Activated CD8-positive, alpha-beta memory T cell treated with anti-CD3 and anti-CD28 coated beads, Interleukin-2, amount 50 U/mL, for 24 hours (primary cell): ENCODE measurements around the gene DHRS2.

Experiments
- DNase-seq: peaks from one replicate; pipeline ENCODE4 v3.0.0-alpha.2; 2020; ENCODE audit errors: extremely low read depth

The DHRS2 gene

DNA sequence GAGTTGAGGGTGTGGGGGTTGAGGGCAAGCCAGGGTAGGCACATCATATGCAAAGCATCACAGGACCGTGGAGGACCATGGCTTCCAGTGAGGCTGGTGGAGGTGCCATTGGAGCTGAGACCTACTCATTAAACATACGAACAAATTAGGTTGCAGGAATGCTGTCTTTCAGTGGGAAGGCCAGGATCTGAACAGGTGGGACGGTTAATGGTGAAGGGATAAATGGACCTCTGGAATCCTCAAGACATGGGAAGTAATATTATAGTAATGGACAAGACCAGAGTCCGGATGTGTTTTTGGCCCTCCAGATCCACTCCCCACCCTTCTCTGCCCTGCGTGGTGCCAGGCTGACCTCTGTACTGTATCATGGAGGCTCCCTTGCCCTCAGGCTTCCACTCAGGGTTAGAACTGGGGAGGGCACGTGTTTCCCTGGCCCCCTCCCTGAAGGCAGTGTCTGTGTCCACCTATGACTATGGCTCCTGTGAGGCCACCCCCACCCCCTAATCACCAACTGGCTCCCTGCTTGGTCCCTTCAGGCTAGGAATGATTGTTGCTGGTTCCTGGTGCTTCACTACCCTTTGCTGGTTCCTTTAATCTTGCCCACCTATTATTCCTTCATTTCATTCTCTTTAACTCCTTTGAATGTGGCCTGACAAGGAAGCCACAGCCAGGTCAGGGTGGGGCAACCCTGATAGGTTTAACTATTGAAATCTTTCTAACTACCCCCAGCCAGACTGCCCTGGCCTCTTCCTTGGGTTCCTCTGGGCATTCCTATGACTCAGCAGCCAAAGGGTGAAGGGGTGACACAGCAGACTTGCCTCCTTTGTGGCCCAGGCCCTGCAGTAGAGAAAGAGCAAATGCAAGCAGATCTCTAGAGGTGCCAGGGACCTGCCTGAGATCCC is 10.7 kb downstream of the DHRS2 start:
- no peak for DNase-seq

DNA sequence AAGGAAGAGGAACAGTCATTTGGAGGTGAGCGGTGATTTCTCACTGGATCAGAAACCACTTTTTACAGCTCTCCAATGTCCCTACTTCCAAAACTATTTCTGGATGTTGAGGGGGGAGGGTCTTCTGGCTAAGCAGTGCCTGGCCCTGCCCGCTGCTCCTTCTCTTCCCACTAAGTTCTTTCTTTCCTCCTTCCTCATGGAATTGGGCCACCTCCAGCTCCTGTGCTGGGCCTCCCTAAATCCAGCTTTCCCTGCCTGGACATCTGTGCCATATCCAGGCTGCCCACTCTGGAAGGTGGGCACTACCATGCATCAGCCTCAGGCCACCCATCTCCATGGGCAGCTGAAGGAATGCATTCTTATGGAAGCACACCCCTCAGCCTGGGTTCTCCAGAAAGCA is 11.5 kb downstream of the DHRS2 start:
- DNase-seq, result no peak

DNA sequence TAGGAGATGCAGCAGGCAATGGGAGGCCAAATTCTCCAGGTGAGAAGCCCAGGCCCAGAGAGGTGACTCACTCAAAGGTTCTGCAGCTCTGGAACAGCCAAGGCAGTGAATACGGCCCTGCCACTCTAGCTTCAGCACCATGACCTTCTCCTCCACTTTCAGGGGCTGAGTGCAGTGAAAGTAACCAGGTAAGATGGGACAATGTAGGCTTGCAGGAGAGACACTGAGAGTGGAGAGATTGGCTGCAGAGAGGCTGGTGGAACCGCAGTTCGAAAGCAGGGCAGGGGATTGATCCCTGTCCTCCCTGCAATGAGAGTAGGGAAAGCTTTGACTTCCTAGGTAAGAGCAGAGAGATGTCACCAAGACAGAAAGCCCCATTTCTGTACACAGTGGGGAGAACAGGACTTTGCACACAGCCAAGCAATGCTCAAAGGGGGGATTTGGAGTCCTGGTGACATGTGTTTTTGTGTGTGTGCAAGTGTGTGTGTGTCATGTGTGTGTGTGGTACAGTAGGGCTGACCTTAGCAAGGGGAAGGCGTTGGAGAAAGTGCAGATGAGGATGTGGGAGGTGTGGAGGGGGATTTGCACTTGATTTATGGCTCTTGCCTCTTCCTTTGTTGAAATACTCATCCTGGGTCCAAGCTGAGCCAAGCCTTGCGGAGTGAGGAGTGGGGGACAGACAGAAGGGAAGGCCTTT is 12.7 kb downstream of the DHRS2 start:
- DNase-seq, result no peak

DNA sequence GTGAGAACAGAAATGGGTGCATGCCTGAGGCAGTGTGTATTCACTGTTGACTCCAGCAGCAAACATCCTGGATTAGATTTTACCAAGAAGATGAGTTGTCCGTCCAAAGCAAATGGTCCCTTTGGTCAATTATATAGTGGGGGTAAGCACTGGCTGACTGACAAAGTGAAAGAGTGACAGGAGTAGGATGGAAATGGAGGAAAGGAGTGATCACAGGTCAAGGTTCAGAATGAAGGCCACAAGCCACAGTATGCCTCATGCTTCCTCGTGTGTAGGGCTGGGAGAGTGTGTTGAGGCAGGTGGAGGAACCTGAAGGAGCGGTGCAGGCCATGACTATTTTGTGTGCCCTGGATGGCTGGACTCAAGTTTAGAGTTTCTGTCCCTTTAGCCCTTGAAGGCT is 14.3 kb downstream of the DHRS2 start:
- DNase-seq, result no peak

DNA sequence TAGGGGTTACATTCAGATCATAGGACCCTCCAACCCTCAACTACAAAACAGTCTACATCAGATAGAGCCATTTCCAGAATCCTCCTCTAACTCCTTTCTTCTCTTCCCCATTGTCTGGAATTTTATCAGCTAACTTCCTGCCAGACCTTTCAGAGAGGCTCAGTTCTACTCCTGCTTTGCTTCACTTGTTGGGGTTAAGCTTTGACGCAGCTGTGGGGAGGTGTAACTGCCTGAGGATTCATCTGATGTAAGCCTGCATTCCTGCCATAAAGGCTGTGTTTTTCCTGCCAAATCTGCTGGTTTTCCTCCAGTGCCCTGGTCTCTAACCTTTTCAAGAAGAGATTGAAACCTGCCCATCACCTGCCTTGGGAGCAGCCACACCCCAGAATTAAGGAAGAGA is 16.9 kb downstream of the DHRS2 start:
- no peak for DNase-seq

DNA sequence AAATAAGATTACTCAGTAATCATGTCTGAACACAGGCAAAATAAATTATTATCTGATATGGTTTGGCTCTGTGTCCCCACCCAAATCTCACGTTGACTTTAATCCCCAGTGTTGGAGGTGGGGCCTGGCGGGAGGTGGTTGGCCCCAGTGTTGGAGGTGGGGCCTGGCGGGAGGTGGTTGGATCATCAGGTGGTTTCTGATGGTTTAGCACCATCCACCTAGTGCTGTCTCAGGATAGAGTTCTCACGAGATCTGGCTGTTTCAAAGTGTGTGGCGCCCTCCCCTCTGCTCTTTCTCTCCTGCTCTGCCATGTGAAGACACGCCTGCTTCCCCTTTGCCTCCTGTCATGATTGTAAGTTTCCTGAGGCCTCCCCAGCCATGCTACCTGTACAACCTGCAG is 18.1 kb downstream of the DHRS2 start:
- DNase-seq, result no peak

DNA sequence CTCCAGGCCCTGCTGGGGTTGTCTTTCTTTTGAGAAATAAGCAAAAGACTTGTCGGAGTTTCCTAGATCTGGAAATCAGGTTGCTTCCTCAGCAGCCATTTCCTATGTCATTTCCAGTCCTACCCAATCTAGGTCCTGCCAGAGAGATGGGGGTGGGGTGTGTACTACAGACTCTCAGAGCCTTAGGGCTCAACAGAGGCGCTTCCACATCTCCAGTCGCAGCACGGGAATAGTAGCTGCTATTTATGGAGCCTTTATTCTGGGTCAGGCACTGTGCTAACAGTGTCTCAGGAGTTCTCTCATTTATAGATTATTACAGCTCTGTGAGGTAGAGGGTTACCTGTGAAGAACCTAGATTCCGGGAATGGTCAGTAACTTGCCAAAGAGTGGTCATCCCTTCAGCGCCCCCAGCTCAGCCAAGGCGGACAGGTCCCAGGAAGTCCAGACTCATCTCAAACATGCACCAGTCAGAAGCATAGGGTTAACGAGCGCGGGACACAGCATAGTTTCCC is 21.9 kb downstream of the DHRS2 start:
- no peak for DNase-seq

DNA sequence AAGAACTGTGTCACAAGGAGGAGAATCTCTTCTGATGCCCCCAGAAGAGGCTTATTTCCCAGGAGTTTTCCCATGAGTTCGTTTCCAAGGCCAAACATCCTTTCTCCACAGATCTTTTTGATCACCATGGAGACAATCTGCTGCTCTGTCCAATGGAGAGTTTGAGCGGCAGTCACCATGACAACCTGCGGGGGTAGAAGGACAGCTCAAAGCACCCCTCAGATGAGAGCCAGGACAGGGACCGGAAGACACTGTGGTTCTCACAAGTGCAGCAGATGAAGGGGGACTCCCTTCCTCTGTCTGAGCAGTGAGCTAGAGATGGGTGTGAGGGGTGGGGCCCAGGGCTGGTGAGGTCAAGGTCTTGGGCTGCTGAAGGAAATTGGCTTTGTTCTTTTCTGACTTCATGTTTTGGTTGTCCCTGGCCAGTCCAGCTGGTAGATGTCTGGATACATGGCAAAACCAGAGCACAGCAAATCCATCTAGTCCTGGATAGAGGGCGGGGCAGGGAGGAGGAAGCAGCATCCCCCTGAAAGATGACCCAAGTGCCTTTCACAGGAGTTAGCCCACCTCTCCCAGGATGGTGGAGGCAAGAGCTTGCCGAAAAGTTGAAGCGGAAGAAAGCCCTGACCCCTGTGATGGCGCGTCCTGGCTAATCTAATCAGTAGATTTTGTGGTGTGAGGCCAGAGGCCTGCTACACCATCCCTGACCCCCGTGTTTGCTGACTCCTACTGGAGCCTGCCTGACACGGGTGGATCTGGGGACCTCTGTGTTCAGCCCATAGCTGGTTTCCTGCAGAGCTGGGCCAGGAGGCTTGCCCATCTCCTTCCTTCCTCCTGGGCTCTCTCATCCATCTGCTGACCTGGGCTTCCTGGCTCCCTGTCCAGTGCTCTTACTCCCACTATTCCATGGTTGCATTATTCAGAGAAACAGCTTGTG is 24.4 kb downstream of the DHRS2 start:
- DNase-seq, result no peak

DNA sequence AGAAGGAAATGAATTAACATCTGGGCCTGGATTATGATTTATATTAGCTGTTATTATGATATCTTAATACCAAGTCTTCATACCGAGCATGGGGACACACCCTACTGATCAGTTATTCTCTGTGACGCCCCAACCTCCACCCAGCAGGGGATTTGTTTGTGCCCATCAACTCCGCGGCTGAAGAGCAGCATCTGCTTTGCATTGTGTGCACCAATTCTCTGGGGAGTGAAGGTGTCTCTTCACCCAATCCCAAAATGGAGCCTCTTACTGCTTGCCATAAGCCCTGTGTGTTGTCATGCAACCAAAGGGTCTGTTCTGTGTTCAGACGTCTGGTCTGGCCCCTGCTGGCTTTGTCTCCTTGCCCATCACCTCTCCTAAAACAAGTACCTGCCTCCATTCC is 25.4 kb downstream of the DHRS2 start:
- DNase-seq, result no peak

DNA sequence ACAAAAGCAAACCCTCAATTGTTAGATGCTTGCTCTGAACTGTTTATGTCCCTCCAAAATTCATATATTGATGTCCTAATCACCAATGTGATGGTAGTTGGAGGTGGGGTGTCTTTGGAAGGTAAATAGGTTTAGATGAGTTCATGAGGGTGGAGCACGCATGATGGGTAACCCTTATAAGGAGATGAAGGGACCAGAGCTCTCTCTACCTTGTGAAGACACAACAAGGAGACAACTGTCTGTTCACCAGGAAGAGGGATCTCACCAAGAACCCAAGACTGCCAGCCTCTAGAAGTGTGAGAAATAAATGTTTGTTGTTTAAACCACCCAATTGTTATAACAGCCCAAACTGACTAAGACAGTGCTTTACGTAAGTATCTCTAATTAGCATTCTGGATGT is 27.0 kb downstream of the DHRS2 start:
- DNase-seq, result no peak

DNA sequence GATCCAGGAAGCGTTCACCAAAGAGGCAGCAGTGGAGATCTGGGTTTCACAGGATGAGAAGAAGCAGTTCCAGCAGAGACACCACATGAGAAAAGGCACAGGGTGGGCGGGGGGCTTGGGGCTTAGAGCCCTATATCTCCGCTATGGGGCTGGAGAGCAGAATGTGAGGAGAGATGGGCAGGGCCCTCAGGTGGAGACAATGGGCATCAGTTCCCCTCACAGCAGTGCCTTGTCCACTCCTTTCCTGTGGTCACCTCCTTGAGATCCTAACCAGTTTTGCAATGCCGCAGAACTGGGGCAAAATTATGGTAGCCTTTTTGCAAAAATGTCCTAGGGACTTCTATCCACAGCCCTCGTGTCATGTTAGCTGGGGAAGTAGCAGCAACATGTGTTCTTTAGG is 27.5 kb downstream of the DHRS2 start:
- no peak for DNase-seq

DNA sequence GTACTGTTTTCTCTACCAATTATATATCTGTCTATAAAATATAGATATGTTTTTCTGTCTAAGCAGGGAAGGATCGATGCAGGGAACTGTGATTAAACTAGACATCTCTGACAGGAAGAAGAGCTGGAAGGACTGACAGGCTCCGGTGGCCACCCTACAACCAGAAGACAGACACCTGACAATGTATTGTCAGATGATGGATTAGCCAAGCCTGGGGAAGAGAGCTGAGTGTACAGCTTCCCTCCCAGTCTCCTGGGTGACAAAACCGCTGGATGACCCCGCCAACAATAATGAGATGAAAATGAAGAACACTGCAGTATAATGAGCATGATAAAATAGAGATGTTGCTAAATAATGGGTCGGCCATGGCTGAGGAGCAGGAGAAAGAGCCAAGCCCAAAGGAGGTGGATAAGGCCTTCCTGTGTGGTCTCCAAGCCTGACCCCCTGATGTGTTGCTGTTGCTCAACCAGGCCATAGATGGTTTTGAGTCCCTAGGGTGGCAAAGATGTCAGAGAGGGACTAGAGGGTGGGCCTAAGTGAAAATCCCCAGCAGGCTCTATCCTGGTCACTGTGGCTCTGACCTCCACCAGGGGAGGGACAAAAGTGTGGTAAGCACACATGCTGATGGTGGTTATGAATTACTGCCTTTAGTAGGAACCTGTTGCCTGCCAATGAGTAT is 28.2 kb downstream of the DHRS2 start:
- no peak for DNase-seq

DNA sequence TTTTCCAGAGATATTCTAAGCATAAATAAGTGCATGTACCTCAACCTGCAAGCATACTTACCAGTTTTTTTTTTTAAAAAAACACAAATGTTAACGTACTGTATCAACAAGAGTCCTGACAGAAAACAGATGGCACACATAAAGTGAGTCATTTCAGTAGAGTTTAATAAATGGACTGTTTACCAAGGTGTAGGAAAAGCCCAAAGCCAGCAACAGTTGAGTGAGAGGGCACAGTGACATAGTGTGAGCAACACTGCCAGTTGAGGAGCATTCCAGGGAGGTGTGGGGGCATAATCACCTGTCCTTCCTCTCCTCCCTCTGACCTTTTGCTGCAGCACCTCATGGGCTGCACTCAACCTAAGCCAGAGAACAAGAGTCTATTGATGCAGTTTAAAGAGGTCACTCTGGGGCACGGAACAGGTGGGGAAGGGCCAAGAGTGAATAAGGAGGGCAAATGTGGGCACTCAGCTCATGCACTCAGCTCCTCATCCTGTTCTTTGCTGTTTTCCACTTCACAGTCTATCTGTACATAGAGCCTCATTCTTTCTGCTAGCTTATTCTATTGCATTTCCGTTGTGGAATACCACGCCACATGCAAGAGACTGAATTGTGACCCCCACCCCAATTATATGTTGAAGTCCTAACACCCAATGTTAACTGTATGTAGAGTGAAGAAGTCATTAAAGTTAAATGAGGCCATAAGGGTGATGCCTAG is 29.3 kb downstream of the DHRS2 start:
- no peak for DNase-seq

DNA sequence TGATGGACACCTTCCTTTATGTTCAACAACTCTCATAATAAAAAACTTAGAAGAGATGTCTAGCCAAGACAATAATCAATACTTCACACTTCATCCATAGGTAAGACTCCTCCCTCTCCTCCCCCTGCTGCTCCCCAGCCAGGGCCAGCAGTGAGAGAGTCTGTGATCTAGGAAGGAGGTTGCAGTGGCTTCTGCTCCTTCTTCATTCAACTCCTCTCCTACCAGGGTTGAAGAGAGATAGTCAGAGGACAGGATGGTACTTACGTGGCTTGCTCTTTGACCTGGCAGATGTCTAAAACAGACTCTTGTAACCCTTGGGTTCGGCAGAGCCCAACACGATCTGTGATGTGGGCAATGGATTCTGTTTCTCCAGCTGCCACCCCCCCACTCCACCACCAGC is 31.0 kb downstream of the DHRS2 start:
- no peak for DNase-seq

DNA sequence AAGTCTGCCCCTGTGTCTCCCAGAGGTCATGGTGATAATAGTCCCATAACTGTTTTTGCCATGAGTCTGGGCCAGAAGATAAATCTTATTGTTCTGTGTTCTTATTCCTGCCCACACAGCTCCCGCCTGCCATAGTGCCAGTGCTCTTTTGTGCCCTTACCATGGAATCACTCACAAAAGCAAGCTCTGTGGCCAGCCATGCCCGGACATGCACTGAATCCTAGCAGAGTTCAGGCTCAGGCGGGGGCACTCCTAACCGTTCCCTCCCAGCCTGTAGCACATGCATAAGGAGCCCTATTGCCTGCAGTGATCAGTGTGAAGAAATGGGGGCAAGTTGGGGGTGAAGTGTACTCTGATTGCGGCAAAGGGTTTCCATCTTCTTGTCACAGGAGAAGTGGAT is 33.3 kb downstream of the DHRS2 start:
- DNase-seq, result no peak

DNA sequence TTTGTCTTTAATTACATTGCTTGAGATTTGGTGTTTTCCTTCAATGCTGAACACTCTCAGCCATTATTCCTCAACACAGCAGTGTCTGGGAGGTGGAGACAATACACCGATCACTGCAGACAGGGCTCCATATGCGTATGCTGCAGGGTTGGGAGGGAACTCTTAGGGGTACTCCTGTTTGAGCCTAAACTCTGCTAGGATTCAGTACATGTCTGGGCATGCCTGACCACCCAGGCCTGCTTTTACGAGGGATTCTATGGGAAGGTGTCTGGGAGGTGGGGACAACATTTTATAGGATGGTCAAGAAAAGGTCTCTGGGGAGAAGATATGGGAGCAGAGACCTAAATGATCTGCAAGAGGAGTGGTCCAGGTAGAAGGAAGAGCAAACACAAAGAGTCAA is 34.3 kb downstream of the DHRS2 start:
- no peak for DNase-seq

DNA sequence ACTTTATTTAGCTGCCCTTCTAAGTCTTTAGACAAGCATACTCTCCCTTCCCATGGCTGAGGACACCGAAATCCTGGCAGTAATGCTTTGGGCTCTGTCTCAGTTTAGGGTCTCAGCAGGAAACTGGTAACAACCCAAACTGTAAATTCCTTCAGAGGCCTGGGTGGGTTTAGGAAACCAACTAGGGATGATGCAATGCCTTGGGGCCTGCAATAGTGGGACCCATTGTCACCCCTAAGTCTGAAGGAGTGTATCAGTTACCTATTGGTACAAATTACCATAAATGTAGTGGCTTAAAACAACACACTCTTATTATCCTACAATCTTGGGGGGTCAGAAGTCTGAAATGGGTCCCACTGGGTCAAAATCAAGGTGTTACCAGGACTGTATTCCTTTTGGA is 36.0 kb downstream of the DHRS2 start:
- DNase-seq, result no peak

DNA sequence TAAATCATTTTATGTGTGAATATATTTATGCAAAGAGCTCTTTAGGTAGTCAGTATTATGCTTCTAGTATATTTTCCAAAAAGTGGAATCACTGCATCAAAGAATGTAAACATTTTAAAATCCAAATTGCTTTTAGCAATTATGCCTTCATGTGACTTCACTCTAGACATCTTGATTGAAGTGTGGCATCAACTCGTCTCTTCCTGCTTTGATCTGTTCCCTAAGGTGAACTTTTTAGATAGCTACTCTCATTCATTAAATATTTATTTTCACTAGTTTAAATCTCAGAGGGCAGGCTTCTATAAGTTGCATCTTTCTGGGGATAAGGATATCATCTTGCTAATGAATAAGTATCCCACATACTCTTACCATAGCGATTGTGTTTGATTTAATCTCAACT is 39.2 kb downstream of the DHRS2 start:
- no peak for DNase-seq

DNA sequence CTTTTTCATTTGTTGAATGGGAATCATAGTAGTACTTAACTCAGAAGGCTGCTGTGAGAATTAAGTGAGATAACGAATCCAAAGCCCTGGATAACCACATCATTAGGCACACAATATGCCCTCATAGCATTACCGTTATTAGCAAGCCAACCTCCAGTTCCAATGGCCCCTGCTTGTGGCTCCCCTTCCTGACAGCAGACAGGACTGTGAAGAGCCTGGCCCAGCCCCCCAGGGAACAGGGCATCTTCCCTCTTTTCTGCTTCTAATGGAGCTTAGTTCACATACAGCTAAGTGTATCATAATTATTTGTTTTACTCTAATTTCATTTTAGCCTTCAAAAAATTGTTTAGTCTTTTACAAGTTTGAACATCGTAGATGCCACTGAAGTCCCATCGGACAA is 39.7 kb downstream of the DHRS2 start:
- DNase-seq, result no peak

DNA sequence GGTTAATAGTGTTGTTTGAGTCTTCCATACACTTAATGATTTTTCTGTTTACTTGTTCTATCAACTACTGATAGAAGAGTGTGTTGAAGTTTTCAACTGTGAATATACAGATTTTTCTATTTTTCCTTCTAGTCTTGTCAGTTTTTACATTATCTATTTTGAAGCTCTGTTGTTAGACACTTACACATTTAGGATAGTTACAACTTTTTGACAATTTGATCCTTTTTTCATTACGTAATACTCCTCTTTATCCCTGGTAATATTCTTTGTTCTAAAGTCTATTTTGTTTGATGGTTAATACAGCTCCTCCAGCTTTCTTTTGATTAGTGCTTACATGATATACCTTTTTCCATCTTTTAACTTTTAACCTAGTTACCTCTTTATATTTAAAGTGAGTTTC is 45.2 kb downstream of the DHRS2 start:
- DNase-seq, result no peak
